IPS-20b (cell line): ENCODE data around the gene XRCC6.
"Not testable (repeated sequence)": the region's sequence is repeated elsewhere in the genome, so short reads cannot be mapped to it uniquely, and the experiment has no call there.

Experiments
- H3K27ac ChIP-seq: one replicate; pipeline ENCODE4 v1.5.1; 2013; ENCODE audit warnings: low read length
- H3K27me3 ChIP-seq: 2 replicates; pipeline ENCODE4 v1.6.1; 2013; ENCODE audit warnings: mild to moderate bottlenecking, low read length, inconsistent platforms; ENCODE audit not compliant: insufficient read depth
- H3K36me3 ChIP-seq: 2 replicates; pipeline ENCODE4 v1.6.1; 2013; ENCODE audit warnings: low read depth, mild to moderate bottlenecking, inconsistent platforms, low read length, moderate library complexity; ENCODE audit not compliant: insufficient read depth
- H3K4me1 ChIP-seq: 2 replicates; pipeline ENCODE4 v1.6.1; 2013; ENCODE audit warnings: mild to moderate bottlenecking, control low read depth, inconsistent platforms, low read length, moderate library complexity; ENCODE audit not compliant: insufficient read depth
- H3K4me3 ChIP-seq: 2 replicates; pipeline ENCODE4 v1.5.1; 2013; ENCODE audit warnings: mild to moderate bottlenecking, low read length, inconsistent platforms
- H3K9ac ChIP-seq: 2 replicates; pipeline ENCODE4 v1.6.1; 2013; ENCODE audit warnings: low read depth, mild to moderate bottlenecking, inconsistent platforms, low read length, moderate library complexity
- H3K9me3 ChIP-seq: 2 replicates; pipeline ENCODE4 v1.6.1; 2013; ENCODE audit warnings: mild to moderate bottlenecking, low read depth, low read length, inconsistent platforms; ENCODE audit not compliant: insufficient read depth

Gene XRCC6

DNA sequence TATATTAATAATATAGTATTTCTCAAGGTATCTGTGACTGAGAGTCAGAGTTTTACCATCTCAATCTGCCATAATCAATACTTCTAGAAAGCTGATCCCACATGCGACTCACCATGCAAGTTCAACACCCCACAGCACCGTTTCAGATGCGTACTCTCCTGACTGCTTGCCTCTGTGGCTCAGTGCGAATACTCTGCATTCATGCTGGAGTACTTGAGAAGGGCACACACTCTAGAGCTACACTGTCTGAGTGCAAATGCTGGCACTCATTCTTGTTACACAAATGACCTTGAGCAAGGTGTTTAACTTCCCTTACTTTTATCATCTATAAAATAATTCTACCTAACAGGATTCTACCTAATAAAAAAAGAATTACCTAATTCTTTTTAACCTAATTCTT lies 55.0 kb downstream of the XRCC6 start:
- no peak overlapping the region for H3K27ac ChIP-seq
- peaks cover 70% of the 10 kb centered on the region for H3K36me3 ChIP-seq
- no peaks in the 10 kb centered on the region for H3K9me3 ChIP-seq
- no peaks in the 10 kb centered on the region for H3K27me3 ChIP-seq
- H3K4me3 ChIP-seq = no peak overlapping the region
- H3K9ac ChIP-seq = no peak overlapping the region
- H3K4me1 ChIP-seq = no peaks in the 10 kb centered on the region

DNA sequence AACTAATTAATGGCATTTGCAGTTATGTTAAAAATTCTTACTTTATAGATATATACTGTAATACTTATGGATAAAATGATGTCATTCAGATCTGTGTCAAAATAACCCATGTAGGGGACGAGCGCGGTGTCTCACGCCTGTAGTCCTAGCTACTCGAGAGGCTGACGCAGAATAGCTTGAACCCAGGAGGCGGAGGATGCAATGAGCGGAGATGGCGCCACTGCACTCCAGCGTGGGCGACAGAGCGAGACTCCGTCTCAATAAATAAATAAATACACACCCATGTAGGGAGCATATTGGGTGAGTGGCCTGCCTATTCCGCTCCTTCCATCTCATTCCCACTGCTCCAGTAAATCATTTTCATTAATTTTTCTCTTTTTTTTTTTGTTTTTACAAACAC lies 60.5 kb downstream of the XRCC6 start:
- Histone ChIP-seq H3K27ac (no peak overlapping the region), H3K4me3 (peak overlapping the region; percentile 76), H3K27me3 (no peaks in the 10 kb centered on the region), H3K9ac (peak overlapping the region; percentile 82; the same call in 1 of the 2 replicates), H3K36me3 (peaks cover 36% of the 10 kb centered on the region), H3K9me3 (no peaks in the 10 kb centered on the region), H3K4me1 (no peaks in the 10 kb centered on the region)

DNA sequence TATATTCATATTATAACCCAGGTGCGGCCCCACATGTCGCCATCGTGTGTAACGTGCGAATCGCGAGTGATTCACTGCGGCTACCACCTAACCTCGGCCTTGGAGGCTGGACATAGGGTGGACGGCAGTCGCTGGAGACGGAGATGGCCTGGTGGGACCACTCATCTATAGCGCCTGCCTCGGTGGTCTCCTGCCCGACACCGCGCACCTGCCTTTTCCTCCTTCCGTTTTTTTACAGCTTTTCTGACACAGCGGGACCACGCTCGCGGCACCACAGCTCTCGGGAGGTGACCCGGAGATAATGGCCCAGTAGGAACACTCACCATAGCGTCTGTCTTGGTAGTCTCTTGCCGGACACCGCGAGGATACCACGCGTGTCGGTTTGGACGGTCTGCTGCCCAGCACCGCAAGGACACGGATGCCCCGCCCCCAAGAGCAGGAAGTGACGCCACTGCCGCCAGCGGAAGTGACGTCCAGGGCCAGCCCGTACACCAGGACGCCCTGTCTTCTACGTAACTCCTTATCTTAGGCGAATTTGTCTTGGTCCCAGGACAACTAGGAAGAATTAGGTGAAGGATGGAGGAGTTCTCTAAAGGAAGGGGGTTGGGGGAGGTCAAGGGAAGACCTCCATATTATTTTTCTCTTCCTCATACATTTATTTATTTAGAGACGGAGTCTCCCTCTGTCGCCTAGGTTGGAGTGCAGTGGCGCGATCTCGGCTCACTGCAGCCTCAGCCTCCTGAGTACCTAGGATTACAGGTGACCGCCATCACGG lies 61.1 kb downstream of the XRCC6 start:
- Histone ChIP-seq H3K36me3 (peaks cover 34% of the 10 kb centered on the region), H3K4me1 (no peaks in the 10 kb centered on the region; the same call in 1 of the 2 replicates), H3K9me3 (no peaks in the 10 kb centered on the region), H3K27me3 (no peaks in the 10 kb centered on the region), H3K27ac (peak overlapping the region; percentile 29), H3K4me3 (peak overlapping the region; percentile 76), H3K9ac (peak overlapping the region; percentile 82; the same call in 1 of the 2 replicates)

DNA sequence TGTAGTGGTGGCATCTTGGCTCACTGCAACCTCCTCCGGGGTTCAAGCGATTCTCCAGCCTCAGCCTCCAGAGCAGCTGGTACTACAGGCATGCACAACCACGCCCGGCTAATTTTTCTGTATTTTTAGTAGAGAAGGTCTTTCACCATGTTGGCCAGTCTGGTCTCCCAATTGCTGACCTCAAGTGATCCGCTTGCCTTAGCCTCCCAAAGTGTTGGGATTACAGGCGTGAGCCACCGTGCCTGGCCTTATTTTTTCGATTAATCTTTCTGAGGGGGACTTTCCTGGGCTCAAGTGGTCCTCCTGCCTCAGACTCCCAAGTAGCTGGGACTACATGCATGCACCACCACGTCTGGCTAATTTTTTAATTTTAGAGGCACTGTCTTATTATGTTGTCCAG lies 62.0 kb downstream of the XRCC6 start:
- no peak overlapping the region for H3K27ac ChIP-seq
- no peaks in the 10 kb centered on the region for H3K9me3 ChIP-seq
- peak overlapping the region; percentile 82; the same call in 1 of the 2 replicates for H3K9ac ChIP-seq
- H3K4me1 ChIP-seq = no peaks in the 10 kb centered on the region; the same call in 1 of the 2 replicates
- H3K4me3 ChIP-seq = peak overlapping the region; percentile 76
- no peaks in the 10 kb centered on the region for H3K27me3 ChIP-seq
- H3K36me3 ChIP-seq = peaks cover 27% of the 10 kb centered on the region

DNA sequence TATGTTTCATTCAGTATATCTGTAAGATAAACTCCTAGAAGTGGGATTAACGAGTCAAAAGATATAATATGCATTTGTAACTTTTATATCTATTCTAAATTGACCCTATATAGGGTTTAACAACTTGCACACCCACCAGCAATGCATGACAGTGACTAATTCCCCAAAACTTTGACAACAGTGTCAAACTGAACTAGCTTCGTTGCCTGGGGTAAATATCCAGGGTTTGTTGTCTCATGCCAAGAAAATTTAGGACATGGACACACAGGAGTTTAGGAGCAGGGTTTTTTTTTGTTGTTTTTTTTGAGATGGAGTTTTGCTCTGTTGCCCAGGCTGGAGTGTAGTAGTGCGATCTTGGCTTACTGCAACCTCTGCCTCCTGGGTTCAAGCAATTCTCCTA lies 62.5 kb downstream of the XRCC6 start:
- H3K4me1 ChIP-seq = no peaks in the 10 kb centered on the region; the same call in 1 of the 2 replicates
- H3K27ac ChIP-seq = no peak overlapping the region
- H3K9ac ChIP-seq = no peak overlapping the region
- no peak overlapping the region for H3K4me3 ChIP-seq
- no peaks in the 10 kb centered on the region for H3K27me3 ChIP-seq
- no peaks in the 10 kb centered on the region for H3K9me3 ChIP-seq
- H3K36me3 ChIP-seq = peaks cover 21% of the 10 kb centered on the region

DNA sequence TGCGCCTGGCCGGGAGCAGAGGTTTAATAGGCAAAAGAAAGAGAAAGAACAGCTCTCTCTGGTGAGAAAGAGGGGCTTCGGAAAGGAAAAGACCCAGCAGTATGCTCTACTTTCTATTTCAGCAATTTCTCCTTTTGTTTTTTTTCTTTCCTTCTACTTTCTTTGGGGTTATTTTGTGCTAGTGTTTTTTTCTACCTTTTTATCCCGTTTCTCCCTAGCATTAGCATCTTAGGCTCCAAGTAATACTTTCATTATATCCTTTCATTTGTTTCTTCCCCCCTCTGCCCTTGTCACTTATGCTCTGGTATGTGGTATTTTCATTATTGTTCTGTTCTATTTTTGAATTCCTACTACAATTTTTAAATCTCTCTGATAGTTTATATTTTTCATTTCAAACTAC lies 63.1 kb downstream of the XRCC6 start:
- H3K9ac ChIP-seq = no peak overlapping the region
- H3K4me3 ChIP-seq = no peak overlapping the region
- H3K27ac ChIP-seq = no peak overlapping the region
- peaks cover 16% of the 10 kb centered on the region for H3K36me3 ChIP-seq
- no peaks in the 10 kb centered on the region for H3K27me3 ChIP-seq
- no peaks in the 10 kb centered on the region; the same call in 1 of the 2 replicates for H3K4me1 ChIP-seq
- H3K9me3 ChIP-seq = no peaks in the 10 kb centered on the region

DNA sequence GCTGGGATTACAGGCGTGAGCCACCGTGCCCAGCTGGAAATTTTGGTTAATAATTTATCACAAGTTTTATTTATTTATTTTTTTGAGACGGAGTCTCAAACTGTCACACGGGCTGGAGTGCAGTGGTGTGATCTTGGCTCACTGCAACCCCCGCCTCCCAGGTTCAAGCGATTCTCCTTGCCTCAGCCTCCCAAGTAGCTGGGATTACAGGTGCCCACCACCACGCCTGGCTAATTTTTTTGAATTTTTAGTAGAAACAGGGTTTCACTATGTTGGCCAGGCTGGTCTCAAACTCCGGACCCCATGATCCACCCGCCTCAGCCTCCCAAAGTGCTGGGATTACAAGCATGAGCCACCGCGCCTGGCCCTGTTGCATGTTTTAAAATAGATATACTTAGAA lies 65.8 kb downstream of the XRCC6 start:
- H3K36me3 ChIP-seq, H3K9me3 ChIP-seq, H3K27ac ChIP-seq, H3K27me3 ChIP-seq, H3K4me1 ChIP-seq: not testable (repeated sequence)
- Histone ChIP-seq H3K9ac (peak overlapping the region; percentile 94; the same call in 1 of the 2 replicates), H3K4me3 (peak overlapping the region; percentile 98)

DNA sequence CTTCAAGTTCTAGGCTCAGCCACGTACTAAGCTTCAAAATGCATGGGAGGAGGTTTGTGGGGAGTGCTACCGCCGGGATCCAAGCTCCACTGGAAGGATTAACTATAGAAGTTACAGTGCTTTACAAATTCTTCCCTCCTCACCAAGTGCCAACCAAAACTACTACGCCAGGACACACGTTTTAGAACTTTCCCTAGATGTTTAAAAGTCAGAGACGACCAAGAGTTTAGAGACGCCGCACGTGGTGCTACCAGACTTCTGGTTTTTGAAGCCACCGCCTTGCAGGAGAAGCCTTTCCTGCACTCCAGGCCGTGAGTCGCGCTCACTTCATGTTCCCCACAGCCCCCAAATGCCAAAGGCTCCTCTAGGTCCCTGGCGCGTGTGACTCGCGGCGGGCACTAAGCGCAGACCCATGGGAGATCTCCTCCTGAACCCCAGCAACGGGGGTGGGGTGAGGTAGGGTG lies 66.8 kb downstream of the XRCC6 start:
- Histone ChIP-seq H3K27ac (peak overlapping the region; percentile 34), H3K9ac (peak overlapping the region; percentile 94), H3K4me1 (no peaks in the 10 kb centered on the region; the same call in 1 of the 2 replicates), H3K9me3 (no peaks in the 10 kb centered on the region), H3K36me3 (no peaks in the 10 kb centered on the region), H3K27me3 (no peaks in the 10 kb centered on the region), H3K4me3 (peak overlapping the region; percentile 98)

DNA sequence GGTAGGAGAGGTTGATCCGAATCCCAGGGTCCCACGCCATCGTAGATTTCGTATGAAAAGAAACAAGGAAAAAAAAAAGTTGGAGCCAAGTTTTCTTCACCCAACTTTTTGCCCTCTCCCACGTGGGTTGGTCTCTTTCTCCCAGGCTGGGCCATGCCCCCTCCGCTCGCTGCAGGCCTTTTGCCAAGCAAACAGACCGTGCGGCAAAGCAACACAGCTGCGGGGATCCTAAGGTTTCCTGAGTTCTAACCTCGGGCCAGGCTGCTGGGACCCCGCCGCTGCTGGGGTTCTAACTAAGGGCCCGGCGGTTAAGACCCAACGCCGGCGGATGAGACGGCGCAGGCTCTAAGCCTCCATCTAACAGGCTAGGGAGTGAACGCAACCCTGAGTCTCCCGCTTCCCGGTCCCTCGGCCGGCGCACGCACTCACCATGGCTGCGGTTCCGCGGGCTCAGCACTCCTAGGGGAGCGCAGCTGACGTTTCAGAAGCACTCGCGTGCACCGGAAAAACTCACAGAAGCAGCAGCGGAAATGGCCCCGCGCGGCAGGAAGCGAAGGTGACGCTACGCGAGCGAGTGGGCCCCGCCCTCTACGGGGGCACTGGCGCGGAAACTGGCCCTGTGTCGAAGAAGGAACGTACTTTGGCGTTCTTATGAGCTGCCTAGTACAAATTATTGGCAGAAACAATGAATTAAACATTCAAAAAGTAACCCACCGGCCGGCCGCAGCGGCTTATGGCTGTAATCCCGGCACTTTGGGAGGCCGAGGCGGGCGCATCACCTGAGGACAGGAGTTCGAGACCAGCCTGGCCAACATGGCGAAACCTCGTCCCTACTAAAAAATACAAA lies 67.5 kb downstream of the XRCC6 start, which contains the start of gene SNU13:
SNU13 (minus strand) TSS at position 503 of the 847 bp plus-strand sequence; CDS start at position 432, 71 bp downstream.
- Histone ChIP-seq H3K9me3 (no peaks in the 10 kb centered on the region), H3K27me3 (no peaks in the 10 kb centered on the region), H3K9ac (peak within 1 kb of the TSS; percentile 94), H3K36me3 (peaks cover 2% of the 10 kb centered on the region; the same call in 1 of the 2 replicates), H3K4me3 (peak within 1 kb of the TSS; percentile 98), H3K4me1 (no peaks in the 10 kb centered on the region; the same call in 1 of the 2 replicates), H3K27ac (peak within 1 kb of the TSS; percentile 34)

DNA sequence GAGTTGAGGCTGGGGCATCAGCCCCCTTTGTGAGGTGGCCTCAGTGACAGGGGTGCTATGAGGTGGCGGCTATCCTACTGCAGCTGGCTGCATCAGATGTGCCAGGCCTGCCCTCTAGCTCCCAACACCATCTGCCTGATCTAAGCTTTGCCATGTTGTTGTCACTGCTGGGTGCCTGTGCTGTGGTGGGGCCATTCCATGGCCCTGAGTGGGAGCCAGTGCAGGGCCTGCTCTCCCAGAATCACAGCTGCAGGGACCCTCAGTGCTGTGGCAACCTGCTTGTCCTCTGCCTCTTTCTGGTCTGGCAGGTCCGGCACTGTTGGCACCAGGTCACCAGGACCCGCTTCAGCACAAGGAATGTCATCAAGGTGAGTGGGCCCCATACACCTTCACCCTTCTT lies 69.4 kb downstream of the XRCC6 start:
- Histone ChIP-seq H3K9me3 (no peaks in the 10 kb centered on the region), H3K4me3 (no peak overlapping the region), H3K9ac (no peak overlapping the region), H3K4me1 (no peaks in the 10 kb centered on the region; the same call in 1 of the 2 replicates), H3K27me3 (no peaks in the 10 kb centered on the region), H3K36me3 (peaks cover 8% of the 10 kb centered on the region; the same call in 1 of the 2 replicates), H3K27ac (no peak overlapping the region)

DNA sequence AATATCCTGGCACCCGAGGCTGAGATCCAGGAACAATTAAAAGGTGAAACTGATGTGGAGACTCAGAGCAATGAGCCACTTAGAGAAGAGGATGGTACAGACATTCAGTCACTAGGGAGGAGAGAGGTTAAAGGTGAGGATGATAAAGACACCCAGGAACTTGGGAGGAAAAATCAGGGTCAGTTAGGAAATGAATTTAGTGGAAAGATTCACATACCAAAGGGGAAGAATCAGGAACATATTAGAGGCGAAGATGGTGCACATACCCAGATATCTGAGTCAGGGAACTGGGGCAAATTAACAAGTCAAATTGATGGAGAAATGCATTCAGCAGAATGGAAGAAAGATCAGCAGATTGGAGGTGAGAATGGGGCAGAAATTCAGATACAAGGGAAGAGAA lies 74.1 kb downstream of the XRCC6 start:
- Histone ChIP-seq H3K27me3 (no peaks in the 10 kb centered on the region), H3K9me3 (no peaks in the 10 kb centered on the region), H3K27ac (no peak overlapping the region), H3K4me1 (peaks cover 8% of the 10 kb centered on the region; the same call in 1 of the 2 replicates), H3K4me3 (no peak overlapping the region), H3K9ac (no peak overlapping the region), H3K36me3 (peaks cover 8% of the 10 kb centered on the region; the same call in 1 of the 2 replicates)
